Prostate gland (tissue), 2 donors: Measurements from ENCODE around the gene UVRAG. TPM values are rescaled to one million over a fixed set of nuclear protein-coding genes. Genes with fewer than 3 reads are reported as not detected.
A peak's percentile ranks its signal among the peaks of the same experiment; 100 is the strongest.

Experiments
- DNase-seq: peaks from one replicate; pipeline ENCODE4 v3.0.0-alpha.2; 2019; ENCODE audit warnings: low spot score
- H3K27ac ChIP-seq, 2 donors: fragments of 200-600 bp; sonication (generic); 2 replicates each; pipeline ENCODE4 v1.5.1; 2017 to 2019
- H3K27me3 ChIP-seq: fragments of 200-600 bp; sonication (generic); replicated peaks from 2 replicates; pipeline ENCODE4 v1.5.1; 2019; ENCODE audit not compliant: insufficient read depth
- H3K36me3 ChIP-seq, 2 donors: fragments of 200-600 bp; sonication (generic); 1 replicate in 1 of 2; 2 replicates in 1 of 2; pipeline versions ENCODE4 v1.5.1 to v1.8.1; 2017 to 2019
- H3K4me1 ChIP-seq: fragments of 200-600 bp; sonication (generic); replicated peaks from 2 replicates; pipeline ENCODE4 v1.5.1; 2019
- H3K4me3 ChIP-seq, 2 donors: fragments of 200-600 bp; sonication (generic); 2 replicates each; pipeline ENCODE4 v1.5.1; 2017 to 2019
- H3K9me3 ChIP-seq: fragments of 200-600 bp; sonication (generic); 2 replicates; pipeline ENCODE4 v1.5.1; 2017
- POLR2A ChIP-seq: fragments of 450-650 bp; IDR thresholded peaks from one replicate; pipeline ENCODE4 v1.6.1; 2016; ENCODE audit warnings: antibody characterized with exemption, mild to moderate bottlenecking
- POLR2AphosphoS5 ChIP-seq: sonication (generic); formaldehyde crosslinking; IDR thresholded peaks from one replicate; pipeline ENCODE4 v1.6.1; 2017; ENCODE audit warnings: antibody characterized with exemption
- WGBS: methylation state at CpG from one replicate; pipeline ENCODE4 v1.1.5; 2018; 5-methylcytosine and 5-hydroxymethylcytosine counted together
- intact Hi-C: fragments of 100-400 bp; cut with DNase I; formaldehyde crosslinking; loops from one replicate; pipeline ENCODE4 v1.14.2; 2022
- total RNA-seq, 2 donors: library from RNA; depleted of rRNA; stranded (reverse); fragments of >200 nt; gene quantifications; one replicate each; pipeline ENCODE4 v1.1.0, GENCODE V29; 2016
- TF ChIP-seq, protein P1 (sequence below), 4 experiments: fragments of 200-600 bp in 2 of 4; fragments of 450-650 bp in 2 of 4; sonication (generic) in 2 of 4; IDR thresholded peaks; 1 replicate in 3 of 4; 2 replicates in 1 of 4; pipeline ENCODE4 v1.5.1; 2016 to 2019; ENCODE audit warnings: antibody characterized with exemption in 4 of 4, mild to moderate bottlenecking in 2 of 4, moderate library complexity in 2 of 4

The UVRAG gene
- total RNA-seq, 2 donors from 2014 or later = 13.9 to 25.2 TPM

DNA sequence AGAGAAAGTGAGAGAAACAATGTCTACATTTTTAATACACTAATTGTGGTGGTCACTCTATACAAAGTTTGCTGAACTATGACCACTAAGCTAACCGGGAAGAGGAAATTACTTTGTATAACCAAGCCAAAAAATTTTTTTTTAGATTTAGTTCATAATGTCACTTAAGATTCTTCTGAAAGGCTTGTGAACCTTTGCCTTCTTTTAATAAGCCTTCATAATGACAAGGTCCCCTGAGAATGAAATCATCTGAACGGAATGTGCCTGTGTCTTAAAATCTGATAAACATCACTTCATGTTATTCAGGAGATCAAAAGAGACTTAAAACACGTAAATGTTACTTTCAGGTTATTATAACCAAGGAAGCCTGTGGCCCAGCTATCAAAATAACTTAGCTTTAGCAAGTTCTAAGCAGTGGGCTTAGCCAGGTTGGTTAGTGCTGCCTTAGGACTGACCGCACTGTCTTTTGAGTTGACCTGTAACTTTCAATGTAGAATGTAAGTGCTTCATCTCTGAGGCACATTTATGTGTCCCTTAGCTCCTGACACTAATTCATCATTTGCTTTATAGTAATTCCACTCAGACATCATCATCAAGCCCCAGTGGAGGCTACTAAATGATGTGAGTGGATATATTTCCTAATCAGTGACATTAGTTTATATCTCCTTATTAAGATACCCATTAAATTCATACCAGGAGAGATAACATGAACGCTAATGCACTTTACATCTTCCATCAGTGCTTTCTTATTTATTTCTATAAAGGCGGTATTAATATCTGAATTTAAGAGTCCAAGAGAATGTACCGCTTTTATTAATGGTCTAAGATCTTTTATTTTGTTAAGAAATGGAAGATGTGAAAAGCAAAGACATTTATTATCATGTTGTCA is 268.8 kb downstream of the UVRAG start:
- peak overlapping the region; percentile 50 to 60 for H3K27ac ChIP-seq
- no peaks in the 10 kb centered on the region for H3K36me3 ChIP-seq
- intact Hi-C loops = no loop called here

DNA sequence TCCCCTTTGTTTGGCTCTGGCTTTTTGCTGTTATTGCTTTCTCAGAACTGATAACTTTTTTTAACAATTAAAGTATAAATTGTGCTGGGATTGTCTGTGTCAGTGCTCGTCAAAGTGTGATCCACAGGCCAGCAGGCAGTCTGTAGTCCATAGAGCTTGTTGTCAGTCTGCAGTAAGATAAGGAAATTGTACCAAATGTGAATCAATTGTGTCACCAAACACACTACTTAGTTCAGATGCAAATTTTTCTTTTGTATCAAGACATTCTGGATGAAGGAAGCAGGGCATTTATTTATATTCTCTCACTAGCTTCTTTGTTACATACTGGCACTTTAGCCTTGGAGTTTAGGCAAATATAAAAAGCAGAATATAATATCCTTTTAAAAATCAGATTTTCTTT is 270.3 kb downstream of the UVRAG start:
- no peaks in the 10 kb centered on the region for H3K27me3 ChIP-seq
- no peaks in the 10 kb centered on the region for H3K9me3 ChIP-seq
- H3K4me3 ChIP-seq = no peak overlapping the region
- TF ChIP-seq POLR2A (no peak), POLR2AphosphoS5 (no peak)
- TF ChIP-seq, protein P1, sequence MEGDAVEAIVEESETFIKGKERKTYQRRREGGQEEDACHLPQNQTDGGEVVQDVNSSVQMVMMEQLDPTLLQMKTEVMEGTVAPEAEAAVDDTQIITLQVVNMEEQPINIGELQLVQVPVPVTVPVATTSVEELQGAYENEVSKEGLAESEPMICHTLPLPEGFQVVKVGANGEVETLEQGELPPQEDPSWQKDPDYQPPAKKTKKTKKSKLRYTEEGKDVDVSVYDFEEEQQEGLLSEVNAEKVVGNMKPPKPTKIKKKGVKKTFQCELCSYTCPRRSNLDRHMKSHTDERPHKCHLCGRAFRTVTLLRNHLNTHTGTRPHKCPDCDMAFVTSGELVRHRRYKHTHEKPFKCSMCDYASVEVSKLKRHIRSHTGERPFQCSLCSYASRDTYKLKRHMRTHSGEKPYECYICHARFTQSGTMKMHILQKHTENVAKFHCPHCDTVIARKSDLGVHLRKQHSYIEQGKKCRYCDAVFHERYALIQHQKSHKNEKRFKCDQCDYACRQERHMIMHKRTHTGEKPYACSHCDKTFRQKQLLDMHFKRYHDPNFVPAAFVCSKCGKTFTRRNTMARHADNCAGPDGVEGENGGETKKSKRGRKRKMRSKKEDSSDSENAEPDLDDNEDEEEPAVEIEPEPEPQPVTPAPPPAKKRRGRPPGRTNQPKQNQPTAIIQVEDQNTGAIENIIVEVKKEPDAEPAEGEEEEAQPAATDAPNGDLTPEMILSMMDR (IDR thresholded peaks at IDR 0.05) = no peak
- 83% methylated on average over 1 of the region's 1 CpG for WGBS
- no peak overlapping the region for H3K27ac ChIP-seq
- H3K36me3 ChIP-seq = no peaks in the 10 kb centered on the region
- H3K4me1 ChIP-seq = no peaks in the 10 kb centered on the region
- intact Hi-C loops = no loop called here
- no peak for DNase-seq

More for the DNA sequence above, 268.8 kb downstream of the UVRAG start:
- Histone ChIP-seq H3K27me3 (no peaks in the 10 kb centered on the region), H3K4me1 (no peaks in the 10 kb centered on the region), H3K9me3 (no peaks in the 10 kb centered on the region), H3K4me3 (no peak overlapping the region)
- 36% methylated on average over 7 of the region's 7 CpGs for WGBS
- TF ChIP-seq POLR2A (no peak), POLR2AphosphoS5 (peak; percentile 66)
- TF ChIP-seq, protein P1 (IDR thresholded peaks at IDR 0.05) = no peak
- no peak for DNase-seq

DNA sequence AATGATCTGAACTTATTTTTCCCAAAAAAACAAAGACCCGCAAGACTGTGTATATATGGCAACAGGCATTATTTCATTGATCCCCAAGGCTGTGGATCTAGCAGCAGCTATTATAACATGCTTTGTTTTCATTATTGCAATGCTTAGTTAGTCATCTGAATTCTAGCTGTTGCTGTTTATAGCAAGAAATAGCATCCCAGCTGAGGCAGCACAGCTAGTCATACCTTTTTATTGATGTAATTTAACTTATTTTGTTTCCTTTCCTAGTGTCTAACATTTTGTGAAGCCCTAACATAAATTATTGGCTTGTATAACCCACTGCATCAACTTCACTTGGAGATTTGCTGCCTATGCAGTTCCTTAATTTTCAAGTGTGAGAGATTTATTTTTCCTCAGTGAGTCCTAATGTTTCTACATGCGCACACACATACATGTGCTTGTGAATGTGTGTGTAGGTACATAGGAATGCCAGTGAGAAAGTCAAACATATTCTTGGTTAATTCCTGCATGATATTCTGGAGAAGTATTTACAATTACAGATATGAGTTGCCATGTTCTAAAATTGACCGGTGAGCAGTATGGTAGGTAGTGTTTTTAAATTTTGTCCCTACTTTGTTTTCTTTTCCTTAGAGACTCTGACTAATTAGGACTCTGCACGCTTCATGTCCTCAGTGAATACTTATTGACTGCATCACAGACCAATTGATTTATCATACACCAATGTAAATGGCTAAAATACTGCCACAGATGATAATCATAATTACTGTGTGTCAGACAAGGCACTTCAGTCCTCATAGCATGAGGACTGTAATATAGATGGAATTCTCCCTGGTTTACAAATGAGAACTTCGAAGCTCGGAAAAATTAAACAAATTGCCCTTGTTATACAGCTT is 272.0 kb downstream of the UVRAG start:
- Histone ChIP-seq H3K27ac (no peak overlapping the region), H3K9me3 (no peaks in the 10 kb centered on the region), H3K36me3 (no peaks in the 10 kb centered on the region), H3K27me3 (no peaks in the 10 kb centered on the region), H3K4me3 (no peak overlapping the region), H3K4me1 (no peaks in the 10 kb centered on the region)
- no peak for DNase-seq
- TF ChIP-seq, protein P1 (IDR thresholded peaks at IDR 0.05) = no peak
- intact Hi-C loops = no loop called here
- WGBS = 85% methylated on average over 6 of the region's 6 CpGs

DNA sequence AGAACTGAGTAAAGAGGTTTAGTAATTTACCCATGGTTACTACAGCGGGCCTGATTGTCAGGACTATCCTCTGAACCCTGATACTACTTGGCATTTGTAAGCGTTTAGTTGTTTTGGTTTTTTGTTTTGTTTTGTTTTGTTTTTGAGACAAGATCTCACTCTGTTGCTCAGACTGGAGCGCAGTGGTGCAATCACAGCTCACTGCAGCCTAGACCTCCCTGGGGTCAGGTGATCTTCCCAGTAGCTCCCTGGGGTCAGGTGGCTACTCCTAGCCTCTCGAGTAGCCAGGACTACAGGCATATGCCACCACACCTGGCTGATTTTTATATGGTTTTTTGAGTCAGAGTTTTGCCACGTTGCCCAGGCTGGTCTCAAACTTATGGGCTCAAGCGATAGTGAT is 272.7 kb downstream of the UVRAG start:
- intact Hi-C loops = no loop called here
- no peaks in the 10 kb centered on the region for H3K36me3 ChIP-seq
- no peak overlapping the region for H3K27ac ChIP-seq
- WGBS = 96% methylated on average over 6 of the region's 6 CpGs
- H3K9me3 ChIP-seq = no peaks in the 10 kb centered on the region
- no peak overlapping the region for H3K4me3 ChIP-seq
- no peak for DNase-seq
- TF ChIP-seq, protein P1 (IDR thresholded peaks at IDR 0.05) = no peak
- no peak for TF ChIP-seq POLR2AphosphoS5
- no peak for TF ChIP-seq POLR2A
- no peaks in the 10 kb centered on the region for H3K27me3 ChIP-seq
- H3K4me1 ChIP-seq = no peaks in the 10 kb centered on the region
